GM18867 (cell line): ENCODE results near the gene IKZF1.
A peak's percentile ranks its signal among the peaks of the same experiment; 100 is the strongest.
"Not testable (repeated sequence)": the region's sequence is repeated elsewhere in the genome, so short reads cannot be mapped to it uniquely, and the experiment has no call there.

Experiments
- ATAC-seq: cut with Tn5 transposase; IDR thresholded peaks from one replicate; pipeline ENCODE4 v1.9.1; 2021; ENCODE audit warnings: mild to moderate bottlenecking, moderate library complexity; ENCODE audit not compliant: unreplicated experiment

IKZF1 gene

DNA sequence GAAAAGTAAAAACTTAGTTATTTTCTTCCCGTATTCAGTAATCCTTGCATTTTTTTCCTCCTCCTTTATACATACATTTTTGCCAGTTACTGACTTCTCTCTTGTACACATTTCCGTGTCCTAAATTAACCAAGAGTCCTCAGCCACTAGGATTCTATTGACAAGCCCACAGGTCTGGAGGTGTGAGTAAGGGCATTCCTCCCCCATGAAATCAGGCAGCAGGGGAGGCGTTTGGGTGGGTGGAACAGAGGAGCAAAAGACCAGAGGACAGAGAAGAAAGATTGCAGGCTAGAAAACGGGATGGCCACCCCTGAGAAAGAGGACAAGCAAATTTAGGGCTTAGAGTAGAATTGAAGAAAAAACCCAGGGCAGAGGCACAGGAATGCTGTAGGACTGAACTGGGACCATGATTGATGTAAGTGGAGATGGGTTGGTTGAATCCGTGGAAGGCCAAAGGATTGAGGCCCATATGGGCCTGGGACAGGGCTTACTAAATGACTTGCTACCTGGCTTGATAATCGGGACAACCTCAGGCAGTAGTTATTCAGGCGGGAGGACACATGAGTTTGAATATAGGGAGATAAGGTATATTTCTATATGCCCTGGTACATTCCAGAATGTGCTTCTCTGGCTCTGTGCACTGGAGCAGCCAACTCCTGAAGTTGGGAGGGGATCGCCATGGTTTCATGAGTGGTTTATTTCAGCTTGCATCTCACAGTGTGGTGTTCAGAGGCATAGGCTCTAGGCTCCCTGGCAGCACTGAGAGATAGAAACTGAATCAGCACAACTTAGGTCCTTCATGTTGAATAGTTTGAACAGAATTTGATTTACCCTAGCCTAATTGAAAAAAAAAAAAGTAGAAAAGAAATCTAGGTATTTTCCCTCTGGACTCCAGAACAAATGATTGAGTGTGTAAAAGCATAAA lies 28.0 kb downstream of the IKZF1 start:
- no peak for ATAC-seq

GRCh38 chr7:50333221-50333651 lies 28.7 kb downstream of the IKZF1 start:
- ATAC-seq = no peak

DNA sequence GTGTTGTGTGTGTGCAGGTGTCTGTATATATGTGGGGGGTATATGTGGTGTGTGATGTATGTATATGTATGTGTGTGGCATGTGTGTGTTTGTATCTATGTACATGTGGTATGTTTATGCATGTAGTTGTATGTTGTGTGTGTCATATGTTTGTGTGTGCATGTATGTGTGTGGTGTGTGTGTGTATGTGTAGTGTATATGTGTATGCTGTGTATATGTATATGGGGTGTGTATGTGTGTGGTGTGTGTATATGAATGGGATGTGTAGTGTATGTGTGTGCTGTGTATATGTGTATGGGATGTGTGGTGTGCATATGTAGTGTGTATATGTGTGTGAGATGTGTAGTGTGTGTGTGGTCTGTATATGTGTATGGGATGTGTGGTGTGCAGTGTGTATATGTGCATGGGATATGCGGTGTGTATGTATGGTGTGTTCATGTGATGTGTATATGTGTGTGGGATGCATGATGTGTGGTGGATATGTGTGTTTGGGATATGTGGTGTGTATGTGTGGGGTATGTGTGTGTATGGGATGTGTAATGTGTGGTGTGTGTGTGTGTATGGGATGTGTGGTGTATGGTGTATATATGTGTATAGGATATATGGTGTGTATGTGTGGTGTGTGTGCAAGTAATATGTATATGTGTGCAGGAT lies 30.0 kb downstream of the IKZF1 start:
- no peak for ATAC-seq

GRCh38 chr7:50335230-50335794 lies 30.8 kb downstream of the IKZF1 start:
- no peak for ATAC-seq

DNA sequence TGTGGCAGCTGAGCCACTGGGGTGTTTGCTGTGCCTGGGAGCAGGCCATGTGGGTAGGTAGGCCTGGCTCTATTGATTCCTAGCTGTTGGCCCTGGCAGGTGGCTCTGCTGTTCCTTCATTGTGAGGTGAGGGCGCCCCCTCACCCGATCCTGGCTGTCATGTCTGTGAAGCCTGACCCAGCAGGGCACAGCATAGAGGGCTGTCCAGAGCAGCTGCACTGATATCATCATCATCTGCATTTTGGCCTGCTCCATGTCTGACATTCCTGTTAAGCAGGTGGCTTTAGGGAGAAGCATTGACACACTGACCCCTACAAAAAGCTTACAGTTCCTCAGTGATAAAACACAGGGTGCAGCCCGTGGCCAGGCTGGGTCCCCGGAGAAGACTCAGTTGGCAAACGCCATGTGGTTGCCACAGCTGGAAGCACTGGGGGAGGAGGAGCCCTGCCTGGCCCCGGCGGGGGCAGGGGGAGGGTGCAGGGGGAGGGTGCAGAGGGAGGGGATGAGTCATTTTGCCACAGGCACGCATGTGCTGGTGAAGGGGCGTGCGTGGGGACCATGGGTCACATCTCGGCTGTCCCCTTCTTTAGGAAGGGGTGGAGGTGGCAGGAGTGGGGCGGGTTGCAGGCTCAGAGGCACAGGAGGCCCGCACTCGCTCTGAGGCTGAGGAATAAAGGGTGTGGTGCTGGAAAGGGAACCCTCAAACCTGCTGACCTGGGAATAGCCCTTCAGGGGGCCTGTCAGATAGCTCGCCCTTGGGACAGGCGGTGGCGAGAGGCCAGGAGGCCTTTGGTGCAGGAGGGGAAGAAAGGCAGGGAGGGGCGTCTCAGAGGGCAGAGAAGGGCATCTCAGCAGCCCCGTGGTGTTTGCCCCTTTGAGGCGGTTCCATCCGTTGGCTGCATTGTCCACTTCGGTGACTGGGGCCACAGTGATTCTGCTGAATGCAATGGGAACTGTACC lies 31.6 kb downstream of the IKZF1 start:
- ATAC-seq = peak; percentile 31

GRCh38 chr7:50336894-50337703 lies 32.6 kb downstream of the IKZF1 start:
- ATAC-seq = no peak

- not testable (repeated sequence) for ATAC-seq
Measured at GRCh38 chr7:50339472-50339871, 35.0 kb downstream of the IKZF1 start.

DNA sequence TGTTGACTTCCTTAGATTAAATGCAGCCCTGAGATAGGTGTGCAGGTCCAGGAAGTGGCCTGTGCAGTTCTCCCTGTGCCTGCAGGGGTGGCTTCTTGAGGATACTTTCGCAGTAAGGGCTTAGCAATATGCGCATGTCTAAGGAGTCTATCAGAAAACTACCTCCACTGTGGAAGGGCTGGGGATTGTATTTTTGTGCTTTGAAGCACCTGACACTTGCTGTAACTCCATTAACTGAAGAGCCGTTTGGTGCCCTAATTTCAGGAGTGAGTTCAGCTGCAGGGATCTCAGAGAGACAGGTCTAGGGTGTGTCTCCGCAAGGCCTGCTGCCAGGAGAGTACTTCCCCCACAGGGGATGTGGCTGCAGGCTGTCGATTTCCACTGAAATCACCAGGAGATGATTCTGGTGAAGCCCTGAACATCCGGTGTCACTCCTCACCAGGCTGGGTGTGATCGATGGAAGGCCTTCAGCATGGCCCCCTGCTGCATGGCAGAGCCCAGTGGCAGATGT lies 35.5 kb downstream of the IKZF1 start:
- peak; percentile 27 for ATAC-seq

DNA sequence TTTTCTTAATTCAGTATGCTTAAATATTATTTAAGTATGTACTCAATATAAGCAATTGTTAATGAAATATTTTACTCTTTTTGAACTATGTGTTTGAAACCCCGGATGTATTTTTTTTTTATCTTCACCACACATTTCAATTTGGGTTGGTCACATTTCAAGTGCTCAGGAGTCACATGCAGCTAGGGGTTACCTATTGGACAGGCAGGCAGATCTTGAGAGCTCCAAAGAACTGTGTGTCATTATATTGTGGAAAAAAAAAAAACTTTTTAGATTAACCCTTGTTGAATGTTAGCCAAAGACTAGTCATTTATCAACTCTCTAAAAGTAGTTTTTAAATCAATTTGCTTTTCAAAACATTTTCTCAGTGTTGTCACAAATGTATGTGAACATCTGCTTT lies 37.2 kb downstream of the IKZF1 start:
- no peak for ATAC-seq

GRCh38 chr7:50342616-50343114 lies 38.1 kb downstream of the IKZF1 start:
- no peak for ATAC-seq

GRCh38 chr7:50346545-50347497 lies 42.3 kb downstream of the IKZF1 start:
- no peak for ATAC-seq

DNA sequence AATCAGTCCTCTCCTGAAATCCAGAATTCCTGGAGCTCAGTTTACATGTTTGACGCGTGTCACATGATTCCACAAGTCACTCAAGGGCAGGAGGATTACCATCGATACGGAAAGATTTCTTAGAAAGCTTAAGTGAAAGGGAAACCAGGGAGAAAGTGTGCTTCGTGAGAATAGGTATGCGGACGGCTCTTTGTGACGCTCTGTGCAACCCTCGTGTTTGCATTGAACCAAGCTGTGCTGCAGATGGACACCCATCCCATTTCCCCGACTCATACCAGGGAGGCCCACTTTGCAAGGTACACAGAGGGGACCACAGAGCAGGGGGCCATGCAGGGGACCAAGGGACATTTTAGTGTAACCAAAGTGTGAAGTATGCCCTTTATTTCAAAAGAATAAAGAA lies 43.2 kb downstream of the IKZF1 start:
- no peak for ATAC-seq

DNA sequence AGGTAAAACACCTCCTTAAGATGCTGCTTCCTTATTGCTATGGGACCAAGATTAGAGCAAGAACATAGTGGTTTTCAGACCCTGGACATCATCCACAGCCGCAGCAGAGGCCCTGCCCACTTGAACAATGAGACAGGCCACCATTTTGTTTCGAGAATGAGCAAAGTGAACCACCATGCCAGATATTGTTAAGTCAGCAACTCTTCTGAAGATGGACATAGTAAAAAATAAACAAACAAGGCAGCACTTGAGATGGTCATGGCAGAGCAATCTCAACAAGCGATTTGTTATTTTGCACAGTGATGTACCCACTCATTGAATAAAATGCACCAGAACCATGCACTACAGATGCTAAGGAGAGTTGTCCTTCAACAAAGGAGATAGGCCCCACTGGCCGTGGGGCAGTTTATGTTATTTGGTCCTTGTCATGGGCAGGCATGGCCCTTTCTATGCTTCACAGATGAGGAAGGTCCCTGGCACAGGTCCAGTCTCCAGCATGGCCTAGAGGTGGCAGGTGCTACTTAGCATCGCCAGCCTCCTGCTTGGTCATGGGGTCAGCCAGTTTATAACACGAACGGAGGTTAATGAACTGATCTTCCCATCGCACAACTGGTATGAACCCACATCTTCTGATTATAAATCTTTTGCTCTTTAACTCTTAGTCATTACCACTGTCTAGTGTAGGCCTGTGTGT lies 44.1 kb downstream of the IKZF1 start:
- ATAC-seq = no peak

DNA sequence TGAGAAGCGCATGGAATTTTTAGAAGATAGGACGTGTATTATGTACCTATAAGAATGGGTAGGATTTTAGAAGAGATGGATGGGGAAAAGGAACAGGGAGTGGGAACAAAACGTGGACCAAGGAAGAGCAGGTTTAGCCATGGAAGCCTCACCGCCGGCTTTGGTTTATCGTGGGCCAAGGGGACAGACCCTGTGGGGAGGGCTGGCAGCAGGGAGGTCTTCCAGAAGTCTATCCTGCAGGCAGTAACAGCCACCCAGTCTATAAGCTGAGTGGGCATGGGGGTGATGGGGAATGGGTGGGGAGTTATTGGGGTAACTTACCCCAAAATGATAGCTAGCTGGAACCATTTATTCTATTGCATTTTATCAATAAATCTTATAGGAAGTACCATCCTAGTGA lies 44.9 kb downstream of the IKZF1 start:
- no peak for ATAC-seq

DNA sequence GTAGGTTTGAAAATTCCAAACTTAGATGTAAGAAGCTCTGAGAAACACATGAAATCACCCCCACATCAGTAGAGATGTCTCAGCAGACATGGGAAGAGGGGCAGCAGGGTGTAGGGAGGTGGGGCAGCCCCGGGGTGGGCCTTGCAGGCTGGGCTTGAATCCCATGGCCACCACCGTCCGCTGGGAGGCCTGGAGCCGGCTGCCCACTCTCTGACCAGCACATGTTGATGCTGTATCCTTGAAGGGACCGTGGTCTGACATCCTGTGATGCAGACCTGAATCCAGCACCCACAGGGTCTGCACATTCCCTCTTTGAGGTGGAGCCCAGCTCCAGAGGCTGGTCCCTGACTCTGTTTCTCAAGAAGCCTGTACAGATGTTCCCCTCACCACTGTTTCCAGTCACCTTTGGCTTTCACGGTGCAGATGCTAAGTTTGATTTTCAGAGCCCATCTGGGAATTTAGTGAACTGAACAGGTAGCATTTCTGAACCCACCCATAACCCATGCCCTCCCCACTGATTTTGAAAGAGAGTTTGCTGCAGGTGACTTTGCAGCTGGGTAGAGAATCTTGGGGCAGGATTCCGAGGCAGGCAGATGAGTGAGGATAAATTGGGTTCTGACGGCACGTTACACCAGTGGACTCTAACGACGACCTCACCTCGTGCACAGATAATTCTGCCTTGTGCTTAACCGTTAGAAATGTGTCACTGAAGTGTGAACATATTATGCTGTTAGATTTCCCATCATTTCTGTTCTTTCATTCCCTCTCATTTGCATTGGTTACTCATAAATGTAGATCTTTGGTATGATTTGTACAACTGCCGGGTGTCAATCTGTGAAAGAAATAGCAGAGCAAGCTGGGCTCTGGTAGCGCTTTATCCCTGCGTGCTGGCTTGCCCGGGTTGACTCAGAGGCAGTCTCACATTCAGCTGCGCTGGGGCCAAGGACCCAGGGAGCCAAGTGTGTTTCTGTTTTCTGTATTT lies 45.7 kb downstream of the IKZF1 start:
- peak; percentile 82 for ATAC-seq

GRCh38 chr7:50351267-50351666 lies 46.8 kb downstream of the IKZF1 start:
- ATAC-seq = no peak

DNA sequence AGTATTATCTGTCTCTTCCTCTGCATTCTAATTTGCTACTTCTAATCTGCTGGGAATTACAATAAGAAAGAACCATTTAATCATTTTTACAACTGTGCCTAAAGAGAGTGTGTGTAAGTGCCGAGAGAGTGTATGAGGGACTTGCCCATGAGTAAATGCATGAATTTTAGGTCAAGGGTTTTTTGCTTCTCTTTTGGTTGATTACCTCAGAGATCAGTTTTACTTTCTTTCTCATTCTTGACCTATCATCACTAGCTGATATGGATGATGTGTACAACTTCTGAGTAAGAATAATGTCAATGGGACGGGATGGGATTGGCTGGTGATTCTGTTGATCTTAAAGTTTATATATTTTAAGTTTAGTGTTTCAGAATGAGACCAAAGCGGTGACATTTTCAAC lies 47.8 kb downstream of the IKZF1 start:
- ATAC-seq = peak; percentile 71
